HepG2 (cell line): ENCODE measurements around the gene MYLK3. TPM values are rescaled to one million over a fixed set of nuclear protein-coding genes. Genes with fewer than 3 reads are reported as not detected.

Experiments used
- DR1 ChIP-seq: sonication (generic); formaldehyde crosslinking; IDR thresholded peaks from 2 replicates; pipeline ENCODE4 v1.8.0; 2021; ENCODE audit warnings: mild to moderate bottlenecking, missing genetic modification reagents, inconsistent platforms
- FOXP1 ChIP-seq, 2 experiments: fragments of 450-650 bp in 1 of 2; IDR thresholded peaks; 2 replicates each; pipeline ENCODE4 v1.6.1; 2017 to 2018; ENCODE audit warnings: antibody characterized with exemption in 1 of 2
- NR2F6 ChIP-seq, 2 experiments: IDR thresholded peaks; 2 replicates each; pipeline ENCODE4 v1.6.1; 2016; ENCODE audit warnings: antibody characterized with exemption in 1 of 2, mild to moderate bottlenecking in 1 of 2
- ONECUT2 ChIP-seq: sonication (generic); formaldehyde crosslinking; IDR thresholded peaks from 2 replicates; pipeline ENCODE4 v1.4.0; 2020; ENCODE audit warnings: missing genetic modification reagents
- RFX1 ChIP-seq: fragments of 450-650 bp; IDR thresholded peaks from 2 replicates; pipeline ENCODE4 v1.6.1; 2017
- TRAFD1 ChIP-seq: sonication (generic); formaldehyde crosslinking; IDR thresholded peaks from 2 replicates; pipeline ENCODE4 v1.5.1; 2020; ENCODE audit warnings: missing genetic modification reagents, mild to moderate bottlenecking, borderline replicate concordance
- ZNF776 ChIP-seq: sonication (generic); formaldehyde crosslinking; IDR thresholded peaks from 2 replicates; pipeline ENCODE4 v1.4.0; 2020; ENCODE audit warnings: mild to moderate bottlenecking, missing genetic modification reagents
- ZNF850 ChIP-seq: sonication (generic); formaldehyde crosslinking; conservative IDR thresholded peaks from 2 replicates; pipeline ENCODE4 v1.9.0; 2021; ENCODE audit warnings: mild to moderate bottlenecking, missing genetic modification reagents
- polyA plus RNA-seq, 8 experiments: library from polyadenylated mRNA; depleted of rRNA in 3 of 8; stranded (reverse) in 7 of 8; unstranded in 1 of 8; fragments of >200 nt; fragmentation: Illumina TruSeq in 4 of 8; extraction: Trizol in 4 of 8; gene quantifications; 2 replicates each; pipeline versions ENCODE4 v1.2.1 to v1.2.3, GENCODE V29; 2011 to 2016; ENCODE audit warnings: low read depth in 4 of 8, missing spikeins in 1 of 8, mixed read lengths in 1 of 8; ENCODE audit not compliant: insufficient read depth in 1 of 8
- total RNA-seq, 5 experiments: library from RNA; depleted of rRNA; stranded (reverse); fragments of >200 nt; fragmentation: Illumina TruSeq; extraction: Trizol; gene quantifications; 2 replicates each; pipeline ENCODE4 v1.2.3, GENCODE V29; 2016; ENCODE audit warnings: low read depth in 1 of 5
- TF ChIP-seq, protein P1 (sequence below): sonication (generic); formaldehyde crosslinking; conservative IDR thresholded peaks from 2 replicates; pipeline ENCODE4 v1.4.0; 2020; ENCODE audit warnings: missing genetic modification reagents
- TF ChIP-seq, protein P2 (sequence below): sonication (generic); formaldehyde crosslinking; IDR thresholded peaks from 2 replicates; pipeline ENCODE4 v1.4.0; 2020; ENCODE audit warnings: missing genetic modification reagents
- TF ChIP-seq, protein P3 (sequence below): sonication (generic); formaldehyde crosslinking; IDR thresholded peaks from 2 replicates; pipeline ENCODE4 v1.8.1; 2023; ENCODE audit warnings: missing genetic modification reagents, inconsistent platforms, borderline replicate concordance

Gene MYLK3
- total and polyA plus RNA-seq, 2 of the 13 experiments (the other 11 are each of a cell fraction or from before 2014, with no cell fraction given) = 0.04 to 0.18 TPM

DNA sequence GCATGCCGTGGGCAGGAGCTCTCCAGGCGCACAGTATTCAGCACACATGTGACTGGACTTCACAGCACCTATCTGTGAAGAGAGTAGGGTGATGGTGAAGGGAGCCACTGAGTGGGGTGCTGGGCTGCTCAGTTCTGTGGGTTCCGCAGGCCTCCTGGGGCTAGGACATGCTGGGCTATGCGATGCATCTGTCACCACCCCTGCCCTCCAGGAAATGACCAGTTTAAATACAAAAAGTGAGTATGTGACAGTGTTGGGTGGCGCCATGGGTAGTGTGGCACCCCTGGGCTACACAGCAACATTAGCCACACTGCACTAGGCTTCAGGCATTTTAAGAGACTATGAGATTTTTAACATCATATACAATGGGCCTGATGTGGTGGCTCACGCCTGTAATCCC, 28.6 kb downstream of the MYLK3 start (continued):
- TF ChIP-seq, protein P1, sequence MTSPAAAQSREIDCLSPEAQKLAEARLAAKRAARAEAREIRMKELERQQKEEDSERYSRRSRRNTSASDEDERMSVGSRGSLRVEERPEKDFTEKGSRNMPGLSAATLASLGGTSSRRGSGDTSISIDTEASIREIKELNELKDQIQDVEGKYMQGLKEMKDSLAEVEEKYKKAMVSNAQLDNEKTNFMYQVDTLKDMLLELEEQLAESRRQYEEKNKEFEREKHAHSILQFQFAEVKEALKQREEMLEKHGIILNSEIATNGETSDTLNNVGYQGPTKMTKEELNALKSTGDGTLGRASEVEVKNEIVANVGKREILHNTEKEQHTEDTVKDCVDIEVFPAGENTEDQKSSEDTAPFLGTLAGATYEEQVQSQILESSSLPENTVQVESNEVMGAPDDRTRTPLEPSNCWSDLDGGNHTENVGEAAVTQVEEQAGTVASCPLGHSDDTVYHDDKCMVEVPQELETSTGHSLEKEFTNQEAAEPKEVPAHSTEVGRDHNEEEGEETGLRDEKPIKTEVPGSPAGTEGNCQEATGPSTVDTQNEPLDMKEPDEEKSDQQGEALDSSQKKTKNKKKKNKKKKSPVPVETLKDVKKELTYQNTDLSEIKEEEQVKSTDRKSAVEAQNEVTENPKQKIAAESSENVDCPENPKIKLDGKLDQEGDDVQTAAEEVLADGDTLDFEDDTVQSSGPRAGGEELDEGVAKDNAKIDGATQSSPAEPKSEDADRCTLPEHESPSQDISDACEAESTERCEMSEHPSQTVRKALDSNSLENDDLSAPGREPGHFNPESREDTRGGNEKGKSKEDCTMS (CRISPR knock-in tag) = no peak
- TF ChIP-seq DR1 (CRISPR knock-in tag) = no peak
- TF ChIP-seq, protein P2, sequence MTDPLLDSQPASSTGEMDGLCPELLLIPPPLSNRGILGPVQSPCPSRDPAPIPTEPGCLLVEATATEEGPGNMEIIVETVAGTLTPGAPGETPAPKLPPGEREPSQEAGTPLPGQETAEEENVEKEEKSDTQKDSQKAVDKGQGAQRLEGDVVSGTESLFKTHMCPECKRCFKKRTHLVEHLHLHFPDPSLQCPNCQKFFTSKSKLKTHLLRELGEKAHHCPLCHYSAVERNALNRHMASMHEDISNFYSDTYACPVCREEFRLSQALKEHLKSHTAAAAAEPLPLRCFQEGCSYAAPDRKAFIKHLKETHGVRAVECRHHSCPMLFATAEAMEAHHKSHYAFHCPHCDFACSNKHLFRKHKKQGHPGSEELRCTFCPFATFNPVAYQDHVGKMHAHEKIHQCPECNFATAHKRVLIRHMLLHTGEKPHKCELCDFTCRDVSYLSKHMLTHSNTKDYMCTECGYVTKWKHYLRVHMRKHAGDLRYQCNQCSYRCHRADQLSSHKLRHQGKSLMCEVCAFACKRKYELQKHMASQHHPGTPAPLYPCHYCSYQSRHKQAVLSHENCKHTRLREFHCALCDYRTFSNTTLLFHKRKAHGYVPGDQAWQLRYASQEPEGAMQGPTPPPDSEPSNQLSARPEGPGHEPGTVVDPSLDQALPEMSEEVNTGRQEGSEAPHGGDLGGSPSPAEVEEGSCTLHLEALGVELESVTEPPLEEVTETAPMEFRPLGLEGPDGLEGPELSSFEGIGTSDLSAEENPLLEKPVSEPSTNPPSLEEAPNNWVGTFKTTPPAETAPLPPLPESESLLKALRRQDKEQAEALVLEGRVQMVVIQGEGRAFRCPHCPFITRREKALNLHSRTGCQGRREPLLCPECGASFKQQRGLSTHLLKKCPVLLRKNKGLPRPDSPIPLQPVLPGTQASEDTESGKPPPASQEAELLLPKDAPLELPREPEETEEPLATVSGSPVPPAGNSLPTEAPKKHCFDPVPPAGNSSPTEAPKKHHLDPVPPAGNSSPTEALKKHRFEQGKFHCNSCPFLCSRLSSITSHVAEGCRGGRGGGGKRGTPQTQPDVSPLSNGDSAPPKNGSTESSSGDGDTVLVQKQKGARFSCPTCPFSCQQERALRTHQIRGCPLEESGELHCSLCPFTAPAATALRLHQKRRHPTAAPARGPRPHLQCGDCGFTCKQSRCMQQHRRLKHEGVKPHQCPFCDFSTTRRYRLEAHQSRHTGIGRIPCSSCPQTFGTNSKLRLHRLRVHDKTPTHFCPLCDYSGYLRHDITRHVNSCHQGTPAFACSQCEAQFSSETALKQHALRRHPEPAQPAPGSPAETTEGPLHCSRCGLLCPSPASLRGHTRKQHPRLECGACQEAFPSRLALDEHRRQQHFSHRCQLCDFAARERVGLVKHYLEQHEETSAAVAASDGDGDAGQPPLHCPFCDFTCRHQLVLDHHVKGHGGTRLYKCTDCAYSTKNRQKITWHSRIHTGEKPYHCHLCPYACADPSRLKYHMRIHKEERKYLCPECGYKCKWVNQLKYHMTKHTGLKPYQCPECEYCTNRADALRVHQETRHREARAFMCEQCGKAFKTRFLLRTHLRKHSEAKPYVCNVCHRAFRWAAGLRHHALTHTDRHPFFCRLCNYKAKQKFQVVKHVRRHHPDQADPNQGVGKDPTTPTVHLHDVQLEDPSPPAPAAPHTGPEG (CRISPR knock-in tag) = no peak
- TF ChIP-seq FOXP1 (IDR thresholded peaks at IDR 0.05) = no peak
- no peak for TF ChIP-seq FOXP1 (CRISPR knock-in tag; IDR thresholded peaks at IDR 0.05)
- TF ChIP-seq ZNF850 (CRISPR knock-in tag) = no peak
- TF ChIP-seq RFX1 = no peak
- TF ChIP-seq, protein P3, sequence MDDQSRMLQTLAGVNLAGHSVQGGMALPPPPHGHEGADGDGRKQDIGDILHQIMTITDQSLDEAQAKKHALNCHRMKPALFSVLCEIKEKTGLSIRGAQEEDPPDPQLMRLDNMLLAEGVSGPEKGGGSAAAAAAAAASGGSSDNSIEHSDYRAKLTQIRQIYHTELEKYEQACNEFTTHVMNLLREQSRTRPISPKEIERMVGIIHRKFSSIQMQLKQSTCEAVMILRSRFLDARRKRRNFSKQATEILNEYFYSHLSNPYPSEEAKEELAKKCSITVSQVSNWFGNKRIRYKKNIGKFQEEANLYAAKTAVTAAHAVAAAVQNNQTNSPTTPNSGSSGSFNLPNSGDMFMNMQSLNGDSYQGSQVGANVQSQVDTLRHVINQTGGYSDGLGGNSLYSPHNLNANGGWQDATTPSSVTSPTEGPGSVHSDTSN (CRISPR knock-in tag) = no peak
- TF ChIP-seq NR2F6 (IDR thresholded peaks at IDR 0.05) = no peak
- no peak for TF ChIP-seq NR2F6 (CRISPR knock-in tag; IDR thresholded peaks at IDR 0.05)
- no peak for TF ChIP-seq ZNF776 (CRISPR knock-in tag)
- no peak for TF ChIP-seq ONECUT2
- TF ChIP-seq TRAFD1 = no peak
